Amygdala (tissue), 56 donors: ENCODE measurements around the gene ICE2.

Experiments used
- DNase-seq, 56 donors: peaks; one replicate each; lab custom pipeline; 2025; lab: John Stamatoyannopoulos, UW

The ICE2 gene

DNA sequence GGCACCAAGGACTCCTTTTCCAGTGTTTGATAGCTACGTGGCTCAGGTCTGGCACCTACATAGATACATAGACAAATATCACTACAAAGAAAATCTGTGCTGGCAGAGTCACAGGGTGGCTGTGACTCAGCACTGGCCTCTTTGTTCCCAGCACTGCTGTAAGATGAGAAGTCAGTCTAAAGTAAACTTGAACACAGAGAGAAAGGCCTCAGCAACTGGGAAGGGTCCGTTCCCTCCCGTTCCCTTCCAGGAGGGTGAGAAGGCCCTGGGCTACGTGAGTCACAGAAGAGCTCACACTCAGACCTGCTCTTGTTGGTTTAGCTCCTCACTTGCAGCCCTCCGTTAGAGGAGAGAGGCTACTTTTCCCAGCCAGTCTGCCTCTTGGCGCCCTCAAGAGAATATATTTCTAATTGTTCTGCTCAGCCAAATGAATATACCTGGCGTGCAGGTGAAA lies 104.3 kb downstream of the ICE2 start:
- DNase-seq, result peak in 1 of 56 donors; percentile 2

DNA sequence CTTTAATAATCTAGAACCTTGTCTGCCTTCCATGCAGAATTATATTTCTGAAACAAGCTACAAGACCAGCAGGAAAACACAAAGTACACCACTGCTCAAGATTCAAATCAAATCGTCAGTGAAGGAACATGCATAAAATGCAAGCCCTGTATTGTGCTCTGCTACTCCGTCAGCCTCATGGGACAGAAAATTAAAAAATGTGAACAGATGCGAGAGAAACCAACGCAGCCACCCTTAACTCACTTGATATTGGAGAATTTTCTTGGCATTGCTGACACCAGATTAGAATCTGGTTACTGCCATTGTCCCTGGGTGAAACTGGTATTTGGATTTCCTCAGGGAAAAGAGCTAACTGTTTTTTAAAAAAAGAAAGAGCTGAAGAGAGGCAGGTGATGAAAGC lies 104.7 kb downstream of the ICE2 start:
- no peak for DNase-seq

DNA sequence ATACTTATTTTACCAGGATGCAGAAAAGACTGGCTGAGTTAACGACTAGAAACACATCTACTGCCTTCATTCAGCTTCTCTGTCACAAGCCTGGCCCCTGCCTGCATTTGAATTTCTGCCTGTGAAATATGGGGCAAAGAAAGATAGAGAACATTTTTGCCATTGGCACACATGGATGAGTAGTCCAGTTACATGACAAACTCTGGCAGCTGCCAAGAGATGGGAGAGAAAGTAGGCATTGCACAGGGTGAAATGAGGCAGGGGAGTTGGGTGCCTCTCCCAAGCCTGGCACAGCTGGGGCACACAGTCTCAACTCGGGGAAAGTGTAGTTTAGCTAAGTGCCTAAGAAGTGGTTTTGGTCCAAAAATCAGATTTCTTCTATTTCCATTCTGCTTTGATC lies 105.2 kb downstream of the ICE2 start:
- DNase-seq, result no peak

DNA sequence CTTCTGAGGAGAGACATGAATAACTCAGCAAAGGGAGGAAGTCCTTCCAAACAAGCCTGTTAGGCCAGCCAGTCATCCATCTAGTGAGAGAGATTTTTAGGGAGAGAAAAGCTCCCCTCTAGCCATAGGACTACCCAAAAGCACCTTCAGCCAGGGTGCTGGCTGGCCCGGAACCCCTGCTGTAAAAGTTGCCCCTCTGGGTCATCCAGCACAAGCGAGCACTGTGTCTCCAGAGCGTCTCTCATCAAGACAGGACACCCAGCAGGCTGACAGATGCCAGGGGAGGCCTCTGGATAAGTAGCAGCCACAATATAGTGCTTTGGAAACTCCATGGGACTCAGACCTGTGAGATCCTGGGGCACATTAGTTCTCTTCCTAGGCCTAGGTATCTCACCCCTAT lies 105.6 kb downstream of the ICE2 start:
- DNase-seq, result no peak

DNA sequence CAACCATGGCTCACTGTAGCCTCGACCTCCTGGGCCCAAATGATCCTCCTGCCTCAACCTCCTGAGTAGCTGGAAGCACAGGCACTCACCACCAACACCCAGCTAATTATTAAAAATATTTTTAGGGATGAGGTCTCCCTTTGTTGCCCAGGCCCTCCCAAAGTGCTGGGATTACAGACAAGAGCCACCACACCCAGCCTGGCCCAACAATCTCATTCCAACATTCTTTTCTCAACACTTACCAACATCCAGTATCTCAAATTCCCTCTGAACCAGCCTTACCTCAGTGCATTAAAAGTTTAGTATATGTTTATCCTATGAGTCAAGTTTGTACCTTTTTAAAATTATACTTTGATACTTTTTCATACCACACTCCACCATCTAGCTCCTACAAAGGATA lies 106.2 kb downstream of the ICE2 start:
- no peak for DNase-seq

DNA sequence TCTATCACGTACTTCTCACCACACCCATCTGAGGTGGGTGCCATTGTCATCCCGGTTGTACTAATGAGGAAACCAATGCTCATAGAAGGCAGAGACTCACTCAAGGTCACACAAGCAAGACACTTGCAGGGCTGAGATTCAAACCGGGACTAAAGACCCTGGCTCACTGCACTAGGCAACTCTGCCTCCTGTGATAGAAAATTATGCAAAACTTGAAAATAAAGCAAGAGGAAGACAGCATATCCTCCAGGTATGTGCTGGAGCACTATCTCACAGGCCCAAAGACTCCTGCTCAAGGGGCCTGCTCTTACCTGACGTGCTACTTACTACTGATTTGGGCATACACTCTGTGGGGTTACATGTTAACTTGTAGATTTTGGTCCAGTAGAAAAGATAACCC lies 106.7 kb downstream of the ICE2 start:
- no peak for DNase-seq

DNA sequence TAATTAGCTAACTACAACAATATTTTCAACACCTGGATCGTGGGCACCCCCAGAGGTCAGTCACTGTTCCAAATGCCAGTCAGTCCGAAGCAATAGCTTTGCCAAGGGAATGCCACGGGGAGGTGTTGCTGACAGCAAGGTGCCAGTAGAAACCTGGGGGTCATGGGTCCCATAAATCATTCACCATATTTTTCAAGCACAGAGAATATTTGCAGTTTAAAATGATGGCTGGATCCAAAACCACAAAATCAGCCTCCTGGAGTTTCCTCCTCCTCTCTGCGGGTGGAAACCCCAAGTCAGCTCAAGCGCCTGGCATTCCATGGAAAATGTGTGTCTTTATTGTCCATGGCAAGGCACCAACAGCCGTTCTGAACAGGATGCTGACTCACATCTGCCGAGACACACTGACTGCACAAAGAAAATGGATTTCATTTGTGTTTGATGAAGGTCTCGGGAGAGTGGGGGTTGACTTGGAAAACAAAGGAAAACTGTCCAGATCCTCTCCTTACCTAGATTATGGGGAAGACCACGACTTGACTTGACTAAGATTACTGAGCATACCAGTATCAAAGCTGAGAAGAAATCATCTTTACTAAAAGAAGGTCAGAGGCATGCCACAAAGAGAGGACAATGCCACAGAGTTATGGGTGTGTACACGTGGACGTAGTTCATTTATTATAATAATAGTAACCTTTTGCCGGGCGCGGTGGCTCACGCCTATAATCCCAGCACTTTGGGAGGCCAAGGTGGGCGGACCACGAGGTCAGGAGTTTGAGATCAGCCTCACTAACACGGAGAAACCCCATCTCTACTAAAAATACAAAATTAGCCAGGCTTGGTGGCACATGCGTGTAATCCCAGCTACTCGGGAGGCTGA lies 107.5 kb downstream of the ICE2 start:
- DNase-seq, result no peak

DNA sequence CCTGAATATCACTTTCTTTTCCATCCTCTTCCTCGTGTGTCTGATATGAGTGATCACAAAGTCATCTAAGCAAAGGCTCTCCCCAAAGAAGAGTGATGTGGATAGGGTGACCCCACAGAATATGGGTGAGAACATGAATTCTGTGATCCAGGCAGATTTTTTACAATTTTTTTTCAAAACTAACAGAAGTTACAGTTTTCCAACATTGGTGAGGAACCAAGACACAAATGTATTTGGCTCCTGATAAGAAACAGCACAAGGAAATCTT lies 108.1 kb downstream of the ICE2 start:
- no peak for DNase-seq

DNA sequence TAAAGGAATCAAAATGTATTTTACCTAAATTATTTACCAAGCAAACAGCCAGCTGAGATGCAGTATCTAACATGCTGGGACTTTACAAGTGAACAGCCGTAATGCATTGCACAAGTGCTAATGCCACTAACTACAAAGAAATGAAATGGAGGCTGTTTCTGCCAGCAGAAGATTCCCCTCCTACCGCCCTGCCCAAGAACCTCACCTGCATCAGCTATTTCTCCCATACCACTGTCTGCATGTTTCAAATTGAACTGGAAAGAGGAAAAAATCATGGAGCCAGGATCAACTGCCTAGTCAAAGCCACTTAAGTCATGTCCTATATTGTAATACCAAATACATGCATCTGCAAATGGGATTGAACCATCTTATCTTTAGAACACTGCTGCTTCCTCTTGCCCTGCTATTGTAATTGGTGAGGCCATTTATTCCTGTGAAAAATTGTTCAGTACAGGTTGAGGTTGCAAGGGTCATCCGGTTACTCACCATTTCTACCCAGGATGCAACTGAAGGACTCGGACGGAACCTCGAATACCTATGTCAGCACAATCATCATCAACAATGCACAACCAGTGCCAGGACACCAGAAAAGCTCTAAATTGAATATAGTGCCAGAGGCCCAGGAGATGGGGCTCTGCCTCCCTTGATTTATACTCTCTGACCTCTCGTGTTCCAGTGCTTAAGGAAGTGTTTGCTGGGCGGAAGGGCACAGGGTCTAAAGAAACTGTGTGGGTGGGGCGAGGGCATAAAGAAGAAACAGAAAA lies 108.7 kb downstream of the ICE2 start:
- no peak for DNase-seq

DNA sequence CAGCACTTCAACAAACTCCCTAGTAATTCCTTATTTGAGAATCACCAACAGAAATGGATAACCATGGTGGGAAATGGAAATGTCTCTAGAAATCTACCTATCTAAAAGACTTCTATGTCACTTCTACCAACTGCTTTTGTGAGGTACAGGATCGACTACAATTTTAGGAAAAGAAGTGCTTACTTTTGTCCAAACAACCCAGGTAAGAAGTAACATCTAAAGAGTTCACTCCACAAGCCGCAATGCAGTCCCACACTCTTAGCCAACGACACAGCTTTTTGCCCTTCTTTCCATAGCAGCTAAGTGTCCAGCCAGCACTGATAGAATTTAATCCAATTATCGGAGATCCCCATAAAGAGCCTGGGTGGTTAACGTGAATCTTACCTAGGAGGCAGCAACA lies 109.2 kb downstream of the ICE2 start:
- no peak for DNase-seq
